Measurements from ENCODE around the gene PPFIA1.

DNA sequence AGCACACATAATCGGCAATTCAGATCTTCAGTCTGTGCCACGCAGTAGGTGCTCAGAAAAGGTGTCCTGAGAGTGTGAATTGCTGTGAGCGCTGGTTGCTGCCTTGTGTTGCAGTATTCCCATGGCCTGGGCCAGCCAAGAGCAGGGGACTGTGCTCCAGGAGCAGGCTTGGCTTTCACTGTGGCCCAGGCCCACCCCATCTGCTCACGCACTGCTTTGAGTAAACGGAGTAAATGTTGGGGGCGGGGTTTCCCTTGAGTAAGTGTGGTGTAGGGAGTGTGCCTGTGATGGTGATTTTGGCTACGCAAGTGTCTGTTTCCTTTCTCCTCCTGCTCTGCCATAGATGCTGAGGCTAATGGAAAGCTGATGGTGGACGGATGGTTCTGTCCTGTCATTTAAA lies 130.2 kb downstream of the PPFIA1 start:
- TF ChIP-seq, protein P1, sequence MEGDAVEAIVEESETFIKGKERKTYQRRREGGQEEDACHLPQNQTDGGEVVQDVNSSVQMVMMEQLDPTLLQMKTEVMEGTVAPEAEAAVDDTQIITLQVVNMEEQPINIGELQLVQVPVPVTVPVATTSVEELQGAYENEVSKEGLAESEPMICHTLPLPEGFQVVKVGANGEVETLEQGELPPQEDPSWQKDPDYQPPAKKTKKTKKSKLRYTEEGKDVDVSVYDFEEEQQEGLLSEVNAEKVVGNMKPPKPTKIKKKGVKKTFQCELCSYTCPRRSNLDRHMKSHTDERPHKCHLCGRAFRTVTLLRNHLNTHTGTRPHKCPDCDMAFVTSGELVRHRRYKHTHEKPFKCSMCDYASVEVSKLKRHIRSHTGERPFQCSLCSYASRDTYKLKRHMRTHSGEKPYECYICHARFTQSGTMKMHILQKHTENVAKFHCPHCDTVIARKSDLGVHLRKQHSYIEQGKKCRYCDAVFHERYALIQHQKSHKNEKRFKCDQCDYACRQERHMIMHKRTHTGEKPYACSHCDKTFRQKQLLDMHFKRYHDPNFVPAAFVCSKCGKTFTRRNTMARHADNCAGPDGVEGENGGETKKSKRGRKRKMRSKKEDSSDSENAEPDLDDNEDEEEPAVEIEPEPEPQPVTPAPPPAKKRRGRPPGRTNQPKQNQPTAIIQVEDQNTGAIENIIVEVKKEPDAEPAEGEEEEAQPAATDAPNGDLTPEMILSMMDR (IDR thresholded peaks at IDR 0.05; ENCODE audit: low read length): no peak
- TF ChIP-seq EZH2phosphoT487 (IDR thresholded peaks at IDR 0.05; ENCODE audit: low read length): no peak

All from MM.1S (cell line).